GM12873 (cell line): ENCODE results near the gene TTC28.

Experiments
- TF ChIP-seq, protein P1 (sequence below): IDR thresholded peaks from 2 replicates; pipeline ENCODE4 v1.5.1; 2012; ENCODE audit warnings: low read depth, mild to moderate bottlenecking, moderate library complexity, low read length, control low read depth; ENCODE audit not compliant: insufficient read depth; ENCODE audit errors: missing control alignments

Gene TTC28

DNA sequence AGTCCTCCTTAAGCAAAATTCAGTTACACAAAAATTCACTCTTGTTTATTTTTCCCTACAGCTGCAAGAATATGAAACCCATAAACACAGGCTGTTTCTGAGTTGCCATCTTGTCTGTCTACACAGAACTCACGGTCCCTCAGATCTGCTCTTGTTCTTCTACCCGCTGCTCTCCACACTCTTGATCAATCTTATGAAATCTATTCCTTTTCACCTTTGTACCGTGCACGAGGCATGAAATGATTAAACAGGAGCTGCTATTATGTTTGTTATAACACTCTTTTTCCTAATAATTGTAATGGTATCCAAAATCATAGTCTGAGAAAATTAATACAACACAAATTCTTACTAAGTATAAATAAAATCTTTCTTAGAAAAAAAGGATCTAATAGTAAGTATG, 494.5 kb downstream of the TTC28 start:
- TF ChIP-seq, protein P1, sequence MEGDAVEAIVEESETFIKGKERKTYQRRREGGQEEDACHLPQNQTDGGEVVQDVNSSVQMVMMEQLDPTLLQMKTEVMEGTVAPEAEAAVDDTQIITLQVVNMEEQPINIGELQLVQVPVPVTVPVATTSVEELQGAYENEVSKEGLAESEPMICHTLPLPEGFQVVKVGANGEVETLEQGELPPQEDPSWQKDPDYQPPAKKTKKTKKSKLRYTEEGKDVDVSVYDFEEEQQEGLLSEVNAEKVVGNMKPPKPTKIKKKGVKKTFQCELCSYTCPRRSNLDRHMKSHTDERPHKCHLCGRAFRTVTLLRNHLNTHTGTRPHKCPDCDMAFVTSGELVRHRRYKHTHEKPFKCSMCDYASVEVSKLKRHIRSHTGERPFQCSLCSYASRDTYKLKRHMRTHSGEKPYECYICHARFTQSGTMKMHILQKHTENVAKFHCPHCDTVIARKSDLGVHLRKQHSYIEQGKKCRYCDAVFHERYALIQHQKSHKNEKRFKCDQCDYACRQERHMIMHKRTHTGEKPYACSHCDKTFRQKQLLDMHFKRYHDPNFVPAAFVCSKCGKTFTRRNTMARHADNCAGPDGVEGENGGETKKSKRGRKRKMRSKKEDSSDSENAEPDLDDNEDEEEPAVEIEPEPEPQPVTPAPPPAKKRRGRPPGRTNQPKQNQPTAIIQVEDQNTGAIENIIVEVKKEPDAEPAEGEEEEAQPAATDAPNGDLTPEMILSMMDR: no peak

DNA sequence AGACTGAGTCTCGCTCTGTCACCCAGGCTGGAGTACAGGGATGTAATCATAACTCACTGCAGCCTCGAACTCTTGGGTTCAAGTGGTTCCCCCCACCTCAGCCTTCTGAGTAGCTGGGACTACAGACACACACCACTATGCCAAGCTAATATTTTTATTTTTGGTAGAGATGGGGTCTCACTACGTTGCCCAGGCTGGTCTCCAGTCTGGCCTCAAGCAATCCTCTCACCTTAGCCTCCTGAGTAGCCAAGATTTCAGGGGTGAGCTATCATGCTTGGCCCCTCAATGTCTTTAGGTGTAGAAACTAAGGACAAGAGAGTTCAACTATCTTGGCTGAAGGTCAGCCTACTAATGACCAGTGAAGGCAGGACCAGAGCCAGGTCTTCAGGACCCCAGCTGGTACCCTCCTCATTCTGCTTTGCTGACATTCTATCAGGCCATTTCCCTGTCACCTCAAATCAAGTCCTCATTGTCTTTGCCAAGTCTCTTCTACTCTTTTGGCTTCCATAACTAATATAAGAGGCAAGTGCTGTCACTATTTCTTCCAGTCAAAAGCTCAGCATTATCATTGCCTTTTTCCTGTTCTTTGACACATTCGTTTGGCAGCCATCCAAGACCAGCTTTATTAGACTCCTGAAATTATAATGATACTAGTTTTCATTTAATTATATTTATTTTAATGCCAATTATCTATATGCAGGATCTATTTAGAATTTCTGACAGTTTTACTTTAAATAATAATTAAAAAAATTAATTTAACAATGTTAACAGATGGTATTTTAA, 496.4 kb downstream of the TTC28 start:
- TF ChIP-seq, protein P1: no peak

DNA sequence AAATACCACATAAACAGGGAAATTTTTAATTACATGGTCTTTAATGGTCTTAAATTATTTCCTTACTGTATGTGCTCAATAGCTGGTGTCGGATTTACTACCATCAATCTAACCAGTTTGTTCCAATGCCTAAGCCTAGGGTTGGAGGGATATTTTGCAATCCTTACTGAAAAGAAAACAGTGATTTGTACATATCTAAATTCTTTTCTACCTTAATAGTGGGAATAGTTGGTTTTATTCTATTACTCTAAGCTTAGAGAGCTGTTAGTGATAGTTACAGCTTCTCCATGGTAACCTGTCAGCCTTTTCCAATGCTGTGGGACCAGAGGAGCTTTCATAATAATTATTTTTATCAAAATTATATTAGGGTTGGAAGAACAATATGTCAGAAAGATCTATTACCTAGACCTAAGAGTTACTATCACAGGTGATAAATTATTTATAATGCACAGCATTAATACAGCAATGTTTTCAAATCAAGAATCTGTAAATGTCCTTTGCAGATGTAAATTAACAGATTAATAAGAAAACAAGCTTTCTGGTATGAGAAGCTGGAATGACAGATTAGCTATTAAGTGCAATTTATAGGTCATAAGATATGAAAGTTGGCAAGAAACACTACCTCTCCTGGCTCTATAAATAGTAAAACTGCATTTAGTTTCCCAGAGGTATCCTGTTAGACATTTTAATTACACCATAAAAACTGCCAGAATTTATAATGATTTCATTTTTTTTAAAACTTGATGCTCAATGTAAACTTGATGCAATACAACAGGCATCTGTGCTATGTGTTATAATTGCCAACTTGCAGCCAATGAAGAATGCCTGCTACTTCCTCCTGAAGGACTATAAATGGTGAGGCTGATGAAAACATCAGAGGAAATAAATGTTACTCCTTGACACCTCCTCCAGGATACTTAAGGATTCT, 498.6 kb downstream of the TTC28 start:
- TF ChIP-seq, protein P1: no peak

DNA sequence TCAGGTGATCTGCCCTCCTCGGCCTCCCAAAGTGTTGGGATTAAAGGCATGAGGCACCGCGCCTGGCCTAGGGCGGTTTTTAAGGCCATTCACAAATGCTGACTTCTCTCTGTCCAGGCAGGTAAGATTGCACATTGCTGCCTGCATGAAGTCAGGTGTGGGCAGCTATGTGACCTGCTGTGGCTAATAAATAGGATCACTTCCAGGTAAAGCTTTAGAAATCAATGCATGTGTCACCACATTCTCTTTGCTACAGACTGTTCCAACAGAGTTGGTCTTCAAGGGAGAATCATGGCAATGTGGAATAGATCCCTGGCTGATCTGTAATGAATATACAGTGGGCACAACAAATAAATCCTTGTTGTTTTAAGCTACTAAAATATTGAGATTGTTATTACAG, 500.2 kb downstream of the TTC28 start:
- TF ChIP-seq, protein P1: no peak

DNA sequence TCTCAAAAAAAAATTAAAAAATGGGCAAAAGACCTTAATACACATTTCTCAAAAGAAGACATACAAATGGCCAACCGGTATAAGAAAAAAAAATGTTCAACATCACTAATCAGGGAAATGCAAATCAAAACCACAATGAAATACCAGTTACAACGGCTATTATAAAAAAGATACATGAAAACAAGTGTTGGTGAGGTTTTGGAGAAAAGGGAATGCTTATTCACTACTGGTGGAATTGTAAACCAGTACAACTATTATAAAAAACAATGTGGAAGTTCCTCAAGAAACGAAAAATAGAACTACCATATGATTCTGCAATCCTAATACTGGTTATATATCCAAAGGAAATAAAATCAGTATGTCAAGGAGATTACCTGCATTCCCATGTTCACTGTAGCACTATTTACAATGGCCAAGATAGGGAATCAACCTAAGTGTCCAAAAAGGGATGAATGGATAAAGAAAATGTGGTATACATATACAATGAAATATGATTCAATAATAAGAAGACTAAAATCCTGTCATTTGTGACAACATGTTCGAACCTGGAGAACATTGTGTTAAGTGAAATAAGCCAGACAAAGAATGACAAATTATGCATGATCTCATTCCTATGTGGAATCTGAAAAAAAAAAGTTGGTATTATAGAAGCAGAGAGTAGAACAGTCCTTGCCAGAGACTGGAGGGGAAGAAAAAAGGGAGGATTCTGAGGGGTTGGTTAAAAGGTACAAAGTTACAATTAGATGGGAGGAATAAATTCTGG, 503.7 kb downstream of the TTC28 start:
- TF ChIP-seq, protein P1: no peak

DNA sequence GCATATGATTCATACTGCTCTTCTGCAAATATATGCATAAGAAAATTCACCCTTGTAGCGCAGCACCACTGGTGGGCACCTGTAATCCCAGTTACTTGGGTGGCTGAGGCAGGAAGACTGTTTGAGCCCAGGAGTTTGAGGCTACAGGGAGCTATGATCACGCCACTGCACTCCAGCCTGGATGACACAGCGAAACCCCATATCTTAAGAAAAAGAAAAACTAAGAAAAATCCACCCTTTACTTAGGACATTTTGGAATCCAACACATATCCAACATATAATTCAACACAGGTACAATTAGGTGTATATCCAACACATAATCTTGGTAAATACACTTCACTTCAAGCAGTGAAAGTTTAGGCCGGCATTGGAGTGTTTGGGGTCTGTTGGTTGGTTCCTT, 505.1 kb downstream of the TTC28 start:
- TF ChIP-seq, protein P1: no peak
